SK-N-SH treated with all-trans-retinoic acid at 6 μM for 48 hours (cell line): ENCODE data around the gene GLRX3.

ENCODE experiments used
- ATAC-seq: fragments of 200-7000 bp; cut with Tn5 transposase; 3 replicates; pipeline ENCODE4 v1.9.1; 2020; ENCODE audit warnings: mild to moderate bottlenecking, moderate library complexity
- ARNTL ChIP-seq: fragments of 450-650 bp; formaldehyde crosslinking; IDR thresholded peaks from 2 replicates; pipeline ENCODE4 v1.5.0; 2020; ENCODE audit warnings: low read depth, mild to moderate bottlenecking, moderate library complexity, borderline replicate concordance
- BACH2 ChIP-seq: fragments of 250-450 bp; sonication (Bioruptor Pico); IDR thresholded peaks from 2 replicates; pipeline ENCODE4 v1.9.0; 2021; ENCODE audit warnings: mild to moderate bottlenecking, borderline replicate concordance
- CREB5 ChIP-seq: fragments of 250-450 bp; sonication (Bioruptor Pico); IDR thresholded peaks from 2 replicates; pipeline ENCODE4 v1.5.1; 2020; ENCODE audit warnings: low read depth, mild to moderate bottlenecking, moderate library complexity
- CSDC2 ChIP-seq: fragments of 250-450 bp; sonication (Bioruptor Pico); IDR thresholded peaks from 2 replicates; pipeline ENCODE4 v1.5.0; 2020; ENCODE audit warnings: mild to moderate bottlenecking, moderate library complexity
- CSRNP3 ChIP-seq: fragments of 250-450 bp; sonication (Bioruptor Pico); IDR thresholded peaks from 2 replicates; pipeline ENCODE4 v1.5.1; 2021; ENCODE audit warnings: mild to moderate bottlenecking, moderate library complexity
- ESRRG ChIP-seq: fragments of 250-450 bp; sonication (Bioruptor Pico); IDR thresholded peaks from 2 replicates; pipeline ENCODE4 v1.6.1; 2021; ENCODE audit warnings: mild to moderate bottlenecking
- GLIS3 ChIP-seq: fragments of 250-450 bp; sonication (Bioruptor Pico); IDR thresholded peaks from 2 replicates; pipeline ENCODE4 v1.5.0; 2020; ENCODE audit warnings: mild to moderate bottlenecking, moderate library complexity
- OSR1 ChIP-seq: fragments of 250-450 bp; sonication (Bioruptor Pico); IDR thresholded peaks from 2 replicates; pipeline ENCODE4 v1.8.0; 2022; ENCODE audit warnings: moderate library complexity, mild to moderate bottlenecking, inconsistent platforms
- PATZ1 ChIP-seq: fragments of 250-450 bp; sonication (Bioruptor Pico); IDR thresholded peaks from 2 replicates; pipeline ENCODE4 v1.8.0; 2020; ENCODE audit warnings: mild to moderate bottlenecking, moderate library complexity, borderline replicate concordance
- POU6F1 ChIP-seq: fragments of 250-450 bp; sonication (Bioruptor Pico); IDR thresholded peaks from 2 replicates; pipeline ENCODE4 v1.8.0; 2021; ENCODE audit warnings: low read depth, mild to moderate bottlenecking, moderate library complexity, borderline replicate concordance
- PPARA ChIP-seq: fragments of 250-450 bp; sonication (Bioruptor Pico); IDR thresholded peaks from 2 replicates; pipeline ENCODE4 v1.5.0; 2020; ENCODE audit warnings: mild to moderate bottlenecking, borderline replicate concordance
- RARB ChIP-seq: fragments of 250-450 bp; sonication (Bioruptor Pico); IDR thresholded peaks from 2 replicates; pipeline ENCODE4 v1.8.0; 2021; ENCODE audit warnings: mild to moderate bottlenecking, moderate library complexity
- SNAI2 ChIP-seq: fragments of 250-450 bp; sonication (Bioruptor Pico); IDR thresholded peaks from 2 replicates; pipeline ENCODE4 v1.5.0; 2020; ENCODE audit warnings: mild to moderate bottlenecking, moderate library complexity
- TCF4 ChIP-seq: fragments of 250-450 bp; sonication (Bioruptor Pico); IDR thresholded peaks from 2 replicates; pipeline ENCODE4 v1.8.0; 2021; ENCODE audit warnings: mild to moderate bottlenecking, moderate library complexity, borderline replicate concordance
- TOX ChIP-seq: fragments of 250-450 bp; sonication (Bioruptor Pico); IDR thresholded peaks from 2 replicates; pipeline ENCODE4 v1.8.0; 2021; ENCODE audit warnings: mild to moderate bottlenecking, moderate library complexity, borderline replicate concordance
- TSHZ2 ChIP-seq: fragments of 250-450 bp; sonication (Bioruptor Pico); IDR thresholded peaks from 2 replicates; pipeline ENCODE4 v1.5.0; 2020; ENCODE audit warnings: mild to moderate bottlenecking, moderate library complexity
- ZC3H10 ChIP-seq: fragments of 250-450 bp; sonication (Bioruptor Pico); IDR thresholded peaks from 2 replicates; pipeline ENCODE4 v1.5.1; 2021; ENCODE audit warnings: mild to moderate bottlenecking, moderate library complexity
- ZFP3 ChIP-seq: fragments of 250-450 bp; sonication (Bioruptor Pico); IDR thresholded peaks from 2 replicates; pipeline ENCODE4 v1.5.0; 2020; ENCODE audit warnings: mild to moderate bottlenecking, moderate library complexity
- ZFP30 ChIP-seq: fragments of 450-650 bp; formaldehyde crosslinking; IDR thresholded peaks from 2 replicates; pipeline ENCODE4 v1.5.0; 2022; ENCODE audit warnings: mild to moderate bottlenecking, moderate library complexity
- ZNF565 ChIP-seq: fragments of 450-650 bp; formaldehyde crosslinking; conservative IDR thresholded peaks from 2 replicates; pipeline ENCODE4 v1.5.0; 2020; ENCODE audit warnings: low read depth, mild to moderate bottlenecking, moderate library complexity
- ZNF70 ChIP-seq: fragments of 450-650 bp; formaldehyde crosslinking; IDR thresholded peaks from 2 replicates; pipeline ENCODE4 v1.5.0; 2020; ENCODE audit warnings: mild to moderate bottlenecking, moderate library complexity
- ZNF8 ChIP-seq: fragments of 450-650 bp; formaldehyde crosslinking; IDR thresholded peaks from 2 replicates; pipeline ENCODE4 v1.5.0; 2020; ENCODE audit warnings: mild to moderate bottlenecking, moderate library complexity

The GLRX3 gene

DNA sequence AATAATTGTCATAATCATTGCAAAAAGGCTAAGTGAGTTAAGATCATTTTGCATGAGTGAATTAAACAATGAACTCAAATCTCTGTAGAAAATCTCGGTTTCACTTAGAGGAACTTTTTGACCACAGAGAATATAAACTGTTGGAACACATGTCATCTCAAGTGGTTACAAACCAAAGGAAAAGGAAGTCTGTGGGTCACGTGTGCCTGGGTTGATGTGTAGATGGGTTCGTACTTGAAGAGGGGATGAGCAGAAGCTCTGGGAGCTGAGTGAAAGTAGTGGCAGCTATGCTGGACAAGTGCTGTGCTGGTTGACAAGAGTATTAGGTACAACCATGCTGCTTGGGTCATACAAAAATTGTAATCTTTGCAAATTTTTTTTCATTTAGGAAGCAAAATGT, 35.0 kb downstream of the GLRX3 start:
- no peak for ATAC-seq
- no peak for TF ChIP-seq ZNF70 (CRISPR knock-in tag)

- TF ChIP-seq BACH2 (CRISPR knock-in tag) (no peak), PATZ1 (CRISPR knock-in tag) (no peak), ZFP30 (CRISPR knock-in tag) (no peak), SNAI2 (CRISPR knock-in tag) (no peak)
- no peak for ATAC-seq
Measured at GRCh38 chr10:130174328-130174727, 38.1 kb downstream of the GLRX3 start.

- no peak for ATAC-seq
- TF ChIP-seq ZNF565 (CRISPR knock-in tag) (no peak), RARB (CRISPR knock-in tag) (no peak), ZFP3 (no peak), ZNF70 (CRISPR knock-in tag) (no peak), GLIS3 (no peak), ESRRG (CRISPR knock-in tag) (no peak), PPARA (CRISPR knock-in tag) (no peak), CSDC2 (CRISPR knock-in tag) (no peak), ARNTL (CRISPR knock-in tag) (no peak), ZFP30 (CRISPR knock-in tag) (no peak), ZC3H10 (CRISPR knock-in tag) (no peak), TOX (no peak), OSR1 (CRISPR knock-in tag) (no peak), TCF4 (CRISPR knock-in tag) (no peak), BACH2 (CRISPR knock-in tag) (no peak), CSRNP3 (no peak), TSHZ2 (CRISPR knock-in tag) (no peak), POU6F1 (CRISPR knock-in tag) (no peak), CREB5 (CRISPR knock-in tag) (no peak)
Measured at GRCh38 chr10:130175074-130175473, 38.9 kb downstream of the GLRX3 start.

GRCh38 chr10:130177250-130177649, 41.1 kb downstream of the GLRX3 start:
- ATAC-seq, result no peak
- TF ChIP-seq ZFP3, result no peak
- TF ChIP-seq TOX, result no peak
- TF ChIP-seq BACH2 (CRISPR knock-in tag), result no peak
- TF ChIP-seq ZNF8 (CRISPR knock-in tag), result no peak
